DMS 273 treated with DMSO at 0.1 percent for 48 hours (cell line): ENCODE measurements around the gene INPP5J.
"Not testable (repeated sequence)": the region's sequence is repeated elsewhere in the genome, so short reads cannot be mapped to it uniquely, and the experiment has no call there.

ENCODE experiments used
- DNase-seq: peaks from one replicate; lab custom pipeline; 2025; lab: John Stamatoyannopoulos, UW

INPP5J gene

DNA sequence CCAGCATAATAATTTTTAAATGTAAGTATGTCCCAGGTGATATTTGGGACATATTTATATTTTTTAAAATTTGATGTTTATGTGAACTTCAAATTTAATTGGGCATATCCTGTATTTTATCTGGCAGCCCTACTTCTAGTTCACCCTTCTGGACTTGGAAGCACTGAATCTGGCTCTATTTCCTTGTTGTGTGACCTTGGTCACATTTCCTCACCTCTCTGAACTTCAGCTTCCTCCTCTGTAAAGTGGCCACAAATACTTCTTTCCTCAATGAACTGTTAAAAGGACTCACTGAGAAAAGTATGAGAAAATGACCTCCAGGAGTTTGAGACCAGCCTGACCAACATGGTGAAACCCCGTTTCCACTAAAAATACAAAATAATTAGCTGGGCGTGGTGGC lies 29.1 kb downstream of the INPP5J start:
- no peak for DNase-seq

DNA sequence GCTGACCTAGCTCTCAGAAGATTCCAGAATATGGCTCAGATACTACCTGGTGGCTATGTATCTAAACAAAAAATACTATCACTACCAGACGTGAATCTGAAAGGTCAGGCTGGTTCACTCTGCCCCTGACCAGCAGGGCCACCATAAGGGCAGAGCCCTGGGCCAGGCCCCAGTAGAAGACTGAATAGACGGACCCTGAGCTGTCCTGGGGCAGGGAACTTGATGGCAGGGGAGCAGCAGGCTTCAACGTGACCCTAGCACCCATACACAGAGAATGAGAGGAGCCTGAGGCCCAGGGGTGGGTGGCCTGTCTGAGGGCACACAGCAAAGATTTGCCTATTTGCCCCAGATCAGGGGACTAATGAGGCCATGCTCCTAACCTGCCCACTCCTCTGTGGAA lies 30.6 kb downstream of the INPP5J start:
- no peak for DNase-seq

DNA sequence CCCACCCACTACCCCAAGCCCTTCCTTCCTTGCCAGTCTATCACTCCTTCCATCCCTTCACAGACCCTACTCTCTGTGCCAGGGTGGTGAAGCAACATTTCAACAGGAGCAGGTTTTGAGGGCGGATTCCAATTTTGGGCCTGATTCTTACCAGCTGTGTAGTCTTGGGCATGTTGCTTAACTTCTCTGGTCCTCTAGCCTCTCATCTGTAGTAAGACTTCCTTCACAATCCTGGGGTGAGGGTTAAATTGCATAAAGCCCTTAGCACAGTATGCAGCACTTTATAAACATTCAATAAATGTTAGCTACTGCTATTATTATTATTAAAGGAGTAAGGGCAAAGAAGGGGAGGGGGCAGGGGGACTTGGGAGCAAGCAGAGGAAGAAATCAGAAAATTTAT lies 32.2 kb downstream of the INPP5J start:
- no peak for DNase-seq

DNA sequence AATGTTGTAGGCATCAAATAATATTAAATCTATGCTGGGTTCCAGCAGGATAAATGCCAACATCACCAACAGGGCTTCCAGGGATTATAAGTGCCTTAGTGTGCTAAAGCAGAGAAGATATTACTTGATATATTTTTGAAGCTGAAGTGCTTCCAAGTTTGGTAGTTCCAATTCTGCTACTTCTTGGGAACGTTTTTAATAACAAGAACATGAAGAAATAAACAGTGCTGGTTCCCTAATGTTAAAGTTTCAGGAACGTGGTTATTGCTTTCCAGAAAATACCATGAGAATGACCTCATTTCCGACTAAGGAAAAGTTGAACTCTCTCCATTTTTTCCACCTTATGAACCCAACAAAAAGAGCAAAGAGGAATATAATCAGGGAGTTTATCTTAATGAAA lies 32.7 kb downstream of the INPP5J start:
- DNase-seq, result no peak

DNA sequence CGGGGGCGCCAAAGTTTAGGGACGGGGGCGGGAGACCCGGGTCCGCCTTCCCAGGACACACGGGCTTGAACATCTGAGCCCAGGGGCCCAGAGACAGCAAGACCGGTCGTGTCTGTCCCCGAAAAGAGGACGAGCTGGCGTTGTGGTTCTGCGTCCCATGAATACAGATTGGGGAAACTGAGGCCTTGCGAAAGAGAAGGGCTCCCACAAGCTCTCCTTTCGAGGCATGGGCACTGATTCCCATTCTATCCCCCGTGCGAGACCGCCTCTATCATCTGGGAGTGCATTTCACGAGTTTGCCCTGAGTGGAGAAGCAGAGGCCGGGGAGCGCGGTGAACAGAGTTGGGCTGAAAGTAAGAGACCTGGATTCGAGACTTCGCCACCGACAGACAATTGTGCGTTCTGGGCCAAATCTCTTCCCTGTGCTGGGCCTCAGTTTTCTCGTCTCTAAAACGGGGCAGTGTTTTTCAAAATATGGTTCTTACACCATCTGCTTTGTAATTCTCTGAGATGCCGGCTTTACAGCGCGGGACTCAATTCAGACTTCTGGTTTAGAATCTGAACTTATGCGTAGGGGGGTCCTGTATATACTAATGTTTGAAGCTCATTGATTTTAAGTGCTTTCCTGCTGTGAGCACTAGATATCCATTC lies 37.7 kb downstream of the INPP5J start:
- no peak for DNase-seq

DNA sequence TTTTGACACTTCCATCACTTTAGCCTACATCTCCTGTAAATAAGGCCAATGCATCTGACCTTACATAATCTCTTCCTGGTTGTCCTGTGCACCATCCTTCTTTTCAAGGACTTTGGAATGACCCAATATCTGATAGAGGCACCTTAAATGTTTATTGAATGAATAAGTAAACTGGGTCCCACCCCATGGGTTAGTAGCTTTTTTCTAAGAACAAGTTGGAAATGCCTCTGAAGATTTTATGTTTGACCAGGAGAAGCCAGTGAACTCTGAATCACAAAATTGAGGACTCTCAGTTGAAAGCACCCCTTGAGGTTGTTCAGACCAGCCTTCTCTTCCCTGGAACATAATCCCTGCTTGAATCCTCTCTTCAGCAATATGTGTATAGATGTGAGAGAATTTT lies 38.6 kb downstream of the INPP5J start:
- no peak for DNase-seq

DNA sequence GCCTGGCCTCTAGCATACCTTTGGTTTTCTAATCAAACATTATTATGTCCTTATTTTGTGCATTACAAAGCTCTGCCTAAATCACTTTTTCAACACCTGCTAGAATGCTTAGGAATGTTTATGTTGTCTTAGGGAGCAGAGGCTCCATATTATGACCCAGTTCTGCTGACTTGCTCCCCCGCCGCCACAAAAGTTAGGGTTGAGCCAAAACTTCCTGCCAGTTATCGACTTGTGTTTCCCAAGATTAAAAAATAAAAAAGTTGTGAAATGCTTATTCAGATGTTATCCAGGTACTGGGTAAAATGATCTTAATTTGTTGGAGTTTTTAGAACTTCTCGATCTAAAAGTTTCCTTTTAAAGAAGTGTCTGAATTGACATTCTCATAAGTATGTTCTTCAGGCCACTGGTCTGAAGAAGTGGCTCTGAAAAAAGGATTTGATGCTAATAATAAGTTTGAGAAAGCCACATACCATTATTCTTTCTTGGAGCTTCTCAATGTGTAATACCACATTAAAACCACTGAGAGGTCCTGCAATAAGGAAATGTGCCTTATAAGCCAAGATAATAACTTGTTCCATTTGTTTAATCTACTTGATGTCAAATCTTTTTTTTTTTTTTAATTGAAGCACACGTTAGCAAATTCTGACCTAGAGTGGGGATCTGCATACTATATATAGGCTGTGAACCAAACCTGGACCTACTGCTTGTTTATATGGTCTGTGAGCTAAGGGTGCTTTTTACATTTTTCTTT lies 39.4 kb downstream of the INPP5J start:
- no peak for DNase-seq

DNA sequence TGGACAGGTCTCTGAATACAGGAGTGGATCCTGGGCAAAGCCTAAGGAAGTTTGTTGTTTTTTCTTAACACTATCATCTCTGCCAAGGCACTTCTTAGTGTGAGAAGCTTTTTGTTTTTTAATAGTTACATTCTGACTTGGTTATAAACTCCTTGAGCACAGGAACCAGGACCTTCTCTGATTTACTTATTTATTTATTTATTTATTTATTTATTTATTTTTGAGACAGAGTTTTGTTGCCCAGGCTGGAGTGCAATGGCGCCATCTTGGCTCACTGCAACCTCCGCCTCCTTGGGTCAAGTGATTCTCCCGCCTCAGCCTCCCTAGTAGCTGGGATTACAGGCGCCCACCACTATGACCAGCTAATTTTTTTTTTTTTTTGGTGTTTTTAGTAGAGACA lies 48.2 kb downstream of the INPP5J start:
- no peak for DNase-seq

- not testable (repeated sequence) for DNase-seq
Measured at GRCh38 chr22:31171734-31172133, 49.0 kb downstream of the INPP5J start.

DNA sequence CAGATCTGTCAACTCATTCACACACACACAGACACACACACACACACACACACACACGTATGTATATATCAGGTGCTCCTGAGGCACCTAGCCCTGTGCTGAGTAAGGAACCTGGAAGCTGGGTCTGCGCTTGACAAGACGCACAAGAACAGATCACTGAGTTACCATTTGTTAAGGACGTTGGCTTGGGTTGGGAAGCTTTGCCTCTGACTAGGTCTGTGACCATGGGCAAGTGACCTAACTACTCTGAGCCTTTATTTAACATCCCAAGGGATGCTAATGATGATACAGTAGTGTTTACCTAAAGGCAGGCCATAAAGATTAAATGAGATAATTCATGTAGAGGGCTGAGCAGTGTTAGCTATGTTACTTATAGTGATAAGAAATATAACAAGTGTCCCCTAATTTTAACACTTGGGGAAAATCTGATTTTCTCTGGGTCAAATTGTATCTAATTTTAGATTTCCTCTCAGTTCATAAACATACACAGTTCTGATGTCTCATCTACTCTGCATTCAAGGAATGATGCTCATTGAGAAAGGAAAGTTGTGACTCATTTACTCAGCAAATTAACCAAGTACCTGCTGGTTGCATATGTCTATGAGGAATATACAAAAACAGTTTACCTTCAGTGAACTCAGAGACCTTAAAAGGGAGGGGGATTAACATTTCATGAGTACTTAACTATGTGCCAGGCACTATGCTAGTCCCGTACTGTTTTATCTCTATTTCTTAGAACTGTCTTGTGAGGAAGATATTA lies 50.8 kb downstream of the INPP5J start:
- no peak for DNase-seq

- DNase-seq, result no peak
Measured at GRCh38 chr22:31176923-31177322, 54.2 kb downstream of the INPP5J start.

GRCh38 chr22:31177420-31178162 lies 54.8 kb downstream of the INPP5J start:
- no peak for DNase-seq

GRCh38 chr22:31178859-31179258 lies 56.1 kb downstream of the INPP5J start:
- no peak for DNase-seq

- DNase-seq, result no peak
Measured at GRCh38 chr22:31179345-31179744, 56.6 kb downstream of the INPP5J start.

DNA sequence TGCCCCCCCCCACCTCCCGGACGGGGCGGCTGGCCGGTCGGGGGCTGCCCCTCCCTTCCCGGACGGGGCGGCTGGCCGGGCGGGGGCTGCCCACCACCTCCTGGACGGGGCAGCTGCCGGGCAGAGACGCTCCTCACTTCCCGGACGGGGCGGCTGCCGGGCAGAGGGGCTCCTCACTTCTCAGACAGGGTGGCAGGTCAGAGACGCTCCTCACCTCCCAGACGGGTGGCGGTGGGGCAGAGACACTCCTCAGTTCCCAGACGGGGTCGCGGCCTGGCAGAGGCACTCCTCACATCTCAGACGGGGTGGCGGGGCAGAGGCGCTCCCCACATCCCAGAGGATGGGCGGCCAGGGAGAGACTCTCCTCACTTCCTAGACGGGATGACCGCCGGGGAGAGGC lies 61.2 kb downstream of the INPP5J start:
- DNase-seq, result no peak
